GM21360 (cell line): ENCODE data around the gene PREX1.

ENCODE experiments used
- ATAC-seq: cut with Tn5 transposase; IDR thresholded peaks from one replicate; pipeline ENCODE4 v1.9.1; 2021; ENCODE audit warnings: mild to moderate bottlenecking, moderate library complexity; ENCODE audit not compliant: unreplicated experiment

PREX1 gene

GRCh38 chr20:48738094-48738398, 89.8 kb downstream of the PREX1 start:
- ATAC-seq, result no peak

- ATAC-seq, result no peak
These were observed 90.2 kb downstream of the PREX1 start for GRCh38 chr20:48737434-48738093.

- ATAC-seq, result no peak
These were observed 91.2 kb downstream of the PREX1 start for GRCh38 chr20:48736636-48737035.

- no peak for ATAC-seq
These were observed 91.6 kb downstream of the PREX1 start for GRCh38 chr20:48736231-48736630.

DNA sequence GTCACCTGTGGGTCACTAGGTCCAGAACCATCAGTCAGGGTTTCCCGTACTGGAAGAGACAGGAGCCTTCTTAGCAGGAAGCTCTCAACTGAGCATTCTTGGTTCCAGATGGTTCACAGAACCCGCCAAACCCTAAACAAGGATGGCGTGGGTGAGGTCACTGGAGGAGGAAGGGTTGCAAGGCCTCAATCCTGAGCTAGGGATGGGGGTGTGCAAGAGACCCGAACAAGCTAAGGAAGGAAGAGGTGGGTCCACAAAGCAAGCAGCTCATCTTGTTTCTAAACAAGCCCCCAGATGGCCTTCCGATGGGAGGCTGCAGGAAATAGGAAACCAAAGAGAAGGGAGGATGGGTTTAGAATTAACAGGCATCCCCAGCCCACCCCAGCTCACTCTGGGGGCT, 92.7 kb downstream of the PREX1 start:
- no peak for ATAC-seq

GRCh38 chr20:48734104-48734749, 93.6 kb downstream of the PREX1 start:
- ATAC-seq, result no peak

GRCh38 chr20:48733296-48733790, 94.5 kb downstream of the PREX1 start:
- ATAC-seq, result no peak

GRCh38 chr20:48732081-48732829, 95.5 kb downstream of the PREX1 start:
- ATAC-seq, result no peak

DNA sequence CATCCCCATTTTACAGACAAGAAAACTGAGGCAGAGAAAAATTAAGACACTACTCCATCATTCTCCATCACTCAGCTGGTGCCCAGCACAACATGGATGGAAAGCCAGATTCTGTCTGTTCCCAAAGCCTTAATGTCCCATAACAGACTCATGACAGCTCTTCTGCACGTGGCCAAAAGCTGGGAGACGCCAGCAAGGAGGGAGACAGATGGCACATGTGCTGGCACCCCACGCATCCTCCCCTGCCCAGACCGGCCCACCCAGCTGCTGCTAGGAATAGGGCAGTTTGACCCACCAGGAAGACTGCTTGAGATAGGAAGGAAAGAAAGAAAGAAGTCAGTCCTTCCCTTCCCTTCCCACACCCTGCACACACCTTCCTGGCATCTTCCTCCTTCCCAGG, 96.3 kb downstream of the PREX1 start:
- no peak for ATAC-seq

GRCh38 chr20:48730977-48731376, 96.8 kb downstream of the PREX1 start:
- no peak for ATAC-seq

DNA sequence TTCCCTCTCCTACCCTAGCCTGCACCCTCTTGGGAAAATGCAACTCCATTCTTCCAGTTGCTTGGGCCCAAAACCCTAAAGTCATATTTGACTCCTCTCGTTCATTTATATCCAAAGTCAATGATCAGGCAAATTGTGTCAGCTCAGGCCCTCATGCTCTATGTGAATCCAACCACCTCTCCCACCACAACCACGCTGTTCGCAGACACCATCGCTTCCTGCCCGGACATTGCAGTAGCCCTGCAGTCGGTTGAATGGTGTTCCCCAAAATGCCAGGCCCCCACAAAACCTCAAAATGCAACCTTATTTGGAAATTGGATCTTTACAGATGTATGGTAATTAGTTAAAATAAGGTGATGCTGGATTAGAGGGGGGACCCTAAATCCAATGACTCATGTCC, 98.3 kb downstream of the PREX1 start:
- ATAC-seq, result no peak

DNA sequence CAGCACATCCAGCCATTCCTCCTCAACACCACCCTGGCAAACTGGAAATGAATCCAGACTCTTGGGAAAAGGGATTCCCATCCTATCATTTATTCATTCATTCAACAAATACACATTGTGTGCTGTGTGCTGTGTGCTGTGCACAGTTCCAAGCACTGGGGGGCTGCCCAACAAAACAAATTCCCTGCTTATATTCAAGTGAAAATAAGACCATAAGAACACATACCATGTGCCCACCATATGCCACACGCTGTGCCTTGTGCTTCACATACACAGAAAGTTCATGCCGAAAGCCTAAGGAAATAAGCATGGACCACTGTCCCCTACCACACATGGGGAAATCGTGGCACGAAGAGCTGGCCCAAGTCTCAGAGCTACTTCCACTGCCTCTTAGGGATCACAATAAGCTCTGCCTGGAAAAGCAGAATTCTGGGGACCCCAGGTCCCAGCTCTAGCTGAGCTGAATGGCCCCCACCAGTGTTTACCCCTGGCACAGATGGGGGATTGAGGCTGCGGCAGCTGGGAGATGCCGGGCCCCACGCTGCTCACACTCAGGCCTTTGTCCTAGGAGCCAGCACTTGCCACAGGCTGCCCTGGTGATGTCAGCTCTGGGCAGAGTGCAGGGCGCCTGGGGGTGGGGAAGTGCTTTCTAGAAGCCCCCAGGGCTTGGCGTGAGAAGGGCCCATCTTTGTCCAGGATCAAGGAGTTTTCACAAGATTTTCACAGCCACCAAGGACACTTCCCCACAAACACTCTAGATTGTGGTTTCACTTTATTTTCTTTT, 99.6 kb downstream of the PREX1 start:
- no peak for ATAC-seq

GRCh38 chr20:48727226-48727625, 100.6 kb downstream of the PREX1 start:
- no peak for ATAC-seq

- ATAC-seq, result no peak
These were observed 102.2 kb downstream of the PREX1 start for GRCh38 chr20:48725555-48725991.

- no peak for ATAC-seq
These were observed 102.8 kb downstream of the PREX1 start for GRCh38 chr20:48724891-48725554.

DNA sequence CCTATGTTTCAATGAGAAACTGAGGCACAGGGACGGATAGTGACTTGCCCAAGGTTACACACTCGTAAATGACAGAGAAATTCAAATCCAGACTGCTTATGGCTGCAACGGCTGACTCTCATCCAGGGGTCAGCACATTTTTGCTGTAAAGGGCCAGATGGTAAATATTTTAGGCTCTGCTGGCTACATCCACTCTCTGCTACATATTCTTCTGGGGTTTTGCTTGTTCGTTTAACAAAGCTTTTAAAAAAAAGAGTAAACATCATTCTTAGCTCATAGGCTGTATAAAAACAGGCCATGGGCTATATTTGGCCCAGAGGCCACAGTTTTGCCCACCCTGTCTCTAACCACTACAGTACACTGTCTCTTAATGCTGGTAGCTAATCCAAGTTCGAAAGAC, 103.4 kb downstream of the PREX1 start:
- ATAC-seq, result no peak

DNA sequence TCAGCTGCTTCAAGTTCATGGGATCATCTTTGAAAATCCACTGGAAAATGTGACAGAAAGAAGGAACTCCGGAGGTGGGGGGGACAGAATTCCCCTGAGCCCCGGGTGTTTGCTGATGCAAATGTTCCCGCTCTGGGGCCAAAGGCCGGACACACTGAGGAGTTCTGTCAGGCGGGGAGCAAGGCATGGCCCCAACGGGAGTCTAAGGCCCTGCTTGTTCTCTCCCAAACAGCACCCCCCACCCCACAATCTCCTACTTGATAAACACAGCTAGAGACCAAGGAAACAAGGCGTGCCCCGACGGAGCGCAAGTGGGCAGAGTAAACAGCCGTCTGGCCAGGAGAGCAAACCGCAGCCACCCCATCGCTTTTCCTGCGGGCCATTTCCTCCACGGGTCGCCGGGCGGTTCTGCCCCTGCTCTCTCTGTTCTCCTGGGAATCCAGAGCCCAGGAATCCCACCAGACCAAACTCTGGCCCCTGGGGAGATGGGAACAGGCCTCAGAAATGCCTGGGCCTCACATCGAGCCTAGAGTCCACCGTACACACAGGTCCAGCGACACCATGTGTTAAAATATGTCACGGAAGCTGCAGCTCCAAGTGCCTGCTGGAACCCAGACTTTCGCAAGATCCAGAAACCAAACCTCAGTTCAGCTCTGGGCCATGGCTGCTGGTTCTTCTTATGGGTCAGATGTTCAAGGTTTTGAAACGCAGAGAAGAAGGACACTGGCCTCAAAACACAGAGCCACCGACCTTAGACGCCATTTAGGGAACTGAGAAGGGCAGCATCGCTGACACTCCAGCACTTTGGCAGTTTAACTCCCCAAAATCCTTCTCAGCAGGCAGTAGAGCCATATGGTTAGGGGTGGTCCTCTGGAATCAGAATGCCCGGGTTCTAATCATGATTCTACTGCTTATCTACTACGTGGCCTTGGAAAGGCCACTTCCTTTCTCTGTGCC, 104.2 kb downstream of the PREX1 start:
- no peak for ATAC-seq

- no peak for ATAC-seq
These were observed 105.0 kb downstream of the PREX1 start for GRCh38 chr20:48722737-48723191.

DNA sequence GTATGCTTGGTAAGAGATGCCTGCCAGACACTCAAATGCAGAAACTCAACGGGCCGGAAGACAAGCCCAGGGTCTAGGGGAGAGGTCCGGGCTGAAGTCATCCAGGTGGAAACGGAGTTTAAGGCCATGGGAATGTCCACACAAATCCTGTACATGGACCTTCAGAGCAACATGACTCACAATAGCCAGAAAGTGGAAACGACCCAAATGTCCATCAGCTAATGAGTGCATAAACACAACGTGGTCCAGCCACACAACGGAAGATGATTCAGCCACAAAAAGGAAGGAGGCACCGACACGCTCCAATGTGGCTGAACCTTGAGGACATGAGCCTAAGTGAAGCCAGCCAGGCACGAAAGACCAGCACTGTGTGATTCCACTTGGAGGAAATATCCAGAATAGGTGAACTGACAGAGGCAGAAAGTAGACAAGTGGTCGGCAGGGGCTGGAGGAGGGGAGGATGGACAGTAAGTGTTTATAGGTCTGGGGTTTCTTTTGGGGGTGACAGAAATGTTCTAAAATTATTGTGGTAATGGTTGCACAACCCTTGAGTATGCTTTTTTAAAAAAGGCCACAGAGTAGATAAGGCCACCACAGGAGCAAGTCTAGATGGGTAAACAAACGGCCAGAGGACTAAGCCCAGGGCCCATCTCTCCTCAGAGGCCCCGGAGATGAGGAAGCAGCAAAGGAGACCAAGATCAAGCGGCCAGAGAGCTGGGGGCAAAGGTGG, 105.6 kb downstream of the PREX1 start:
- no peak for ATAC-seq
